OCI-LY7 (cell line): ENCODE results near the gene MUC5B. TPM values are rescaled to one million over a fixed set of nuclear protein-coding genes. Genes with fewer than 3 reads are reported as not detected.
"Not testable (repeated sequence)": the region's sequence is repeated elsewhere in the genome, so short reads cannot be mapped to it uniquely, and the experiment has no call there.

ENCODE experiments used
- BruUV-seq: library from RNA; stranded (reverse); fragments of 400-500 nt; replicated peaks from 2 replicates; lab custom pipeline; 2021; lab: Mats Ljungman, UMichigan
- CTCF ChIA-PET: fragments of 300-600 bp; sonication (Branson Sonifier 250); formaldehyde crosslinking; loops from one replicate; lab custom pipeline; 2022; ENCODE audit warnings: antibody characterized with exemption; ENCODE audit not compliant: unreplicated experiment; lab: Charles Lee
- POLR2A ChIA-PET: fragments of 300-600 bp; sonication (Branson Sonifier 250); formaldehyde crosslinking; loops from one replicate; lab custom pipeline; 2022; ENCODE audit warnings: antibody characterized with exemption; lab: Charles Lee
- DNase-seq: peaks from one replicate; pipeline ENCODE4 v3.0.0-alpha.2; 2015; ENCODE audit warnings: low spot score
- H2AFZ ChIP-seq: fragments of 200-600 bp; sonication (generic), shearing (Covaris generic); 2 replicates; pipeline ENCODE4 v1.6.1; 2014; ENCODE audit warnings: mild to moderate bottlenecking, antibody characterized with exemption, low read length, moderate library complexity
- H3K27ac ChIP-seq: fragments of 200-600 bp; sonication (generic); 2 replicates; pipeline ENCODE4 v1.5.1; 2014; ENCODE audit warnings: mixed run types, low read depth, mild to moderate bottlenecking, moderate library complexity, low read length, inconsistent platforms; ENCODE audit not compliant: poor library complexity, severe bottlenecking
- H3K36me3 ChIP-seq: fragments of 200-600 bp; sonication (generic); 2 replicates; pipeline ENCODE4 v1.6.1; 2014; ENCODE audit warnings: mild to moderate bottlenecking, antibody characterized with exemption, low read length, moderate library complexity, mixed read lengths; ENCODE audit not compliant: insufficient read depth
- H3K4me1 ChIP-seq: fragments of 200-600 bp; sonication (generic); 2 replicates; pipeline ENCODE4 v1.5.1; 2014; ENCODE audit warnings: mild to moderate bottlenecking, low read length; ENCODE audit not compliant: insufficient read depth, poor library complexity, severe bottlenecking
- H3K4me2 ChIP-seq: fragments of 200-600 bp; sonication (generic); 2 replicates; pipeline ENCODE4 v1.6.1; 2014; ENCODE audit warnings: mild to moderate bottlenecking, low read length
- H3K4me3 ChIP-seq: fragments of 200-600 bp; sonication (generic); 2 replicates; pipeline ENCODE4 v1.5.1; 2014; ENCODE audit warnings: mild to moderate bottlenecking, low read depth, low read length; ENCODE audit not compliant: poor library complexity, severe bottlenecking
- H3K79me2 ChIP-seq: fragments of 200-600 bp; sonication (generic); 2 replicates; pipeline ENCODE4 v1.6.1; 2016; ENCODE audit warnings: low read depth, mild to moderate bottlenecking, low read length, moderate library complexity, mixed read lengths; ENCODE audit not compliant: insufficient read depth
- H3K9me2 ChIP-seq: fragments of 200-600 bp; sonication (generic); 2 replicates; pipeline ENCODE4 v1.6.1; 2016; ENCODE audit warnings: mild to moderate bottlenecking, low read length, mixed read lengths; ENCODE audit not compliant: insufficient read depth
- H3K9me3 ChIP-seq: fragments of 200-600 bp; sonication (generic); 2 replicates; pipeline ENCODE4 v1.6.1; 2014; ENCODE audit warnings: mild to moderate bottlenecking, mixed run types, low read length, mixed read lengths
- H4K20me1 ChIP-seq: fragments of 200-600 bp; sonication (generic); 2 replicates; pipeline ENCODE4 v1.6.1; 2014; ENCODE audit warnings: mild to moderate bottlenecking, antibody characterized with exemption, low read length, moderate library complexity, mixed read lengths; ENCODE audit not compliant: insufficient read depth
- EZH2phosphoT487 ChIP-seq: fragments of 200-600 bp; sonication (generic); IDR thresholded peaks from 2 replicates; pipeline ENCODE4 v1.6.1; 2018; ENCODE audit warnings: low read depth, borderline replicate concordance, mild to moderate bottlenecking, mixed run types, antibody characterized with exemption, low read length, moderate library complexity, mixed read lengths
- intact Hi-C: fragments of 100-400 bp; cut with micrococcal nuclease; formaldehyde crosslinking; loops from one replicate; pipeline ENCODE4 v1.10.0; 2022; ENCODE audit not compliant: unreplicated experiment
- total RNA-seq, 2 experiments: library from RNA; depleted of rRNA in 1 of 2; stranded (reverse); fragments of >200 nt in 1 of 2; shearing (Covaris generic) in 1 of 2; gene quantifications; 2 replicates each; pipeline ENCODE4 v1.2.3, GENCODE V29; 2014 to 2022
- TF ChIP-seq, protein P1 (sequence below): fragments of 200-600 bp; sonication (generic); conservative IDR thresholded peaks from 2 replicates; pipeline ENCODE4 v1.5.1; 2014; ENCODE audit warnings: mild to moderate bottlenecking, antibody characterized with exemption, low read length, moderate library complexity, mixed read lengths

MUC5B gene
- total RNA-seq, 2 experiments from 2014 or later: under 0.01 TPM; not detected in 1

DNA sequence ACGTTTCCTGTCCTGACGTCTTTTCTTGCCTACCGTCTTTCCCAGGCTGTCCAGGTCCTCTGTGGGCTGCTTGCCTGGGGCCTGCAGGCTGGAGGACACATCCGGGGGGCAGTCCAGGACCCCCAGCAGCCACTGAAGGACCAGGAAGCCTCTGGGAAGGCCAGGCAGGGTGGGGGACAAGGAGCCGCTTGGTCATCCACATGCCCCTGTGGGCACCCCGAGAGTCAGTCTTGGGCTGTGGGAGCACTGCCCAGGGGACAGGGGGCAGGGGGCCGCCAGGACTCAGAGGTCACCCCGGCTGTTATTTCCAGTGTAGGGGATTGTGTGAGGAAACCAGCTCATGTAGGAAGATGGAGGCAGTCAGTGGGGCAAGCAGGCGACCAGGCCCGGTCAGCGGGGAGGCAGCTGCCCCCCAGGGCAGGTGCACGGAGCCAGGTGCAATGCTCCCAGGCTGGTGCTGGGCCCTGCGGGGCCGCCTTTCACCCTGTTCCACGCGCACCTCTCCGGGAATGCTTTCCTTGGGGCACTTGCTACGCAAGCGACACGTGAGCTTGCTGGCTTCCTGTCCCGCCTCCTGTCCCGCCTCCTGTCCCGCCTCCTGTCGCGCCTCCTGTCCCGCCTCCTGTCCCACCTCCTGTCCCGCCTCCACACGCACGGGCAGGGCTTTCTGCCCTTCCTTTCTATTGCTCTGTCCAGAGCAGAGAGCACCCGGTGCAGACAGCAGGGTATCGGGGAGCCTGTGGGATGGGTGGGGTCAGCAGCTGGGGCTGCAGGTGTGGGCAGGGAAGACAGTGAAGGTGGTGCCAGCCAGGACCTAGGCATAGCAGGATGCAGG, 39.5 kb downstream of the MUC5B start:
- peak overlapping the region; percentile 76 for H3K4me2 ChIP-seq
- peak overlapping the region; percentile 81; the same call in 1 of the 2 replicates for H2AFZ ChIP-seq
- BruUV-seq: no TSS peak
- H3K9me3 ChIP-seq: peaks cover 8% of the 10 kb centered on the region; the same call in 1 of the 2 replicates
- peaks cover 11% of the 10 kb centered on the region for H3K4me1 ChIP-seq
- ChIA-PET POLR2A (no interaction called here), CTCF (interaction anchor here (0.7 kb wide), 1 partner anchor 1922 kb away, joined by 3 read pairs; no protein-coding TSS in a partner anchor)
- intact Hi-C loops: no loop called here
- peak; percentile 86 for DNase-seq
- H3K9me2 ChIP-seq: no peaks in the 10 kb centered on the region
- peak overlapping the region; percentile 62 for H3K4me3 ChIP-seq
- no peak for TF ChIP-seq EZH2phosphoT487
- TF ChIP-seq, protein P1, sequence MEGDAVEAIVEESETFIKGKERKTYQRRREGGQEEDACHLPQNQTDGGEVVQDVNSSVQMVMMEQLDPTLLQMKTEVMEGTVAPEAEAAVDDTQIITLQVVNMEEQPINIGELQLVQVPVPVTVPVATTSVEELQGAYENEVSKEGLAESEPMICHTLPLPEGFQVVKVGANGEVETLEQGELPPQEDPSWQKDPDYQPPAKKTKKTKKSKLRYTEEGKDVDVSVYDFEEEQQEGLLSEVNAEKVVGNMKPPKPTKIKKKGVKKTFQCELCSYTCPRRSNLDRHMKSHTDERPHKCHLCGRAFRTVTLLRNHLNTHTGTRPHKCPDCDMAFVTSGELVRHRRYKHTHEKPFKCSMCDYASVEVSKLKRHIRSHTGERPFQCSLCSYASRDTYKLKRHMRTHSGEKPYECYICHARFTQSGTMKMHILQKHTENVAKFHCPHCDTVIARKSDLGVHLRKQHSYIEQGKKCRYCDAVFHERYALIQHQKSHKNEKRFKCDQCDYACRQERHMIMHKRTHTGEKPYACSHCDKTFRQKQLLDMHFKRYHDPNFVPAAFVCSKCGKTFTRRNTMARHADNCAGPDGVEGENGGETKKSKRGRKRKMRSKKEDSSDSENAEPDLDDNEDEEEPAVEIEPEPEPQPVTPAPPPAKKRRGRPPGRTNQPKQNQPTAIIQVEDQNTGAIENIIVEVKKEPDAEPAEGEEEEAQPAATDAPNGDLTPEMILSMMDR: no peak
- no peaks in the 10 kb centered on the region for H4K20me1 ChIP-seq
- H3K79me2 ChIP-seq: no peaks in the 10 kb centered on the region
- H3K36me3 ChIP-seq: no peaks in the 10 kb centered on the region
- no peak overlapping the region for H3K27ac ChIP-seq

DNA sequence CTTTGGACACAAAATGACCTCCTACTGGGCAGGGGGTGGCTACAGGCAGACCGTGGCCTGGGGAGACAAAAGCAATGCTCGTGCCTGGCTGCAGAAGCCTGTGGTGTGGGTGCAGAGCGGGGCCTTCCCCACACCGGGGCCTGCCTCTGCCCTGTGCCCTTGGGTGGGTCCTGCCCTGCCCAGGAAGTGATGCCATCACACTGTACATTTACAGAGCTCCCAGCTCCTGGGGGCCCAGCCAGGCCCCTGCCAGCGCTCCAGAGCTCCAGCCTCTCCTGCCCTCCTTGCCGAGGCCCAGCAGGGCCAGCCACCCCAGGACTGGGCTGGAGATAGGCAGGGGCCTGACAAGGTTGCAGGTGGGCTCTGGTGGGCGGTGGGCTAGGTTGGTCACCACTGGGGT, 40.1 kb downstream of the MUC5B start:
- Histone ChIP-seq H2AFZ (peak overlapping the region; percentile 81; the same call in 1 of the 2 replicates), H3K9me3 (peaks cover 8% of the 10 kb centered on the region; the same call in 1 of the 2 replicates), H3K27ac (no peak overlapping the region), H3K79me2 (no peaks in the 10 kb centered on the region), H3K4me3 (peak overlapping the region; percentile 62), H3K4me1 (peaks cover 11% of the 10 kb centered on the region), H3K4me2 (peak overlapping the region; percentile 76), H4K20me1 (no peaks in the 10 kb centered on the region), H3K36me3 (no peaks in the 10 kb centered on the region), H3K9me2 (no peaks in the 10 kb centered on the region)
- ChIA-PET POLR2A (interaction anchor here (0.6 kb wide), 1 partner anchor 302 kb away, joined by 5 read pairs; no protein-coding TSS in a partner anchor), CTCF (no interaction called here)
- no TSS peak for BruUV-seq
- DNase-seq: no peak
- TF ChIP-seq EZH2phosphoT487: no peak
- TF ChIP-seq, protein P1: no peak
- intact Hi-C loops: no loop called here

DNA sequence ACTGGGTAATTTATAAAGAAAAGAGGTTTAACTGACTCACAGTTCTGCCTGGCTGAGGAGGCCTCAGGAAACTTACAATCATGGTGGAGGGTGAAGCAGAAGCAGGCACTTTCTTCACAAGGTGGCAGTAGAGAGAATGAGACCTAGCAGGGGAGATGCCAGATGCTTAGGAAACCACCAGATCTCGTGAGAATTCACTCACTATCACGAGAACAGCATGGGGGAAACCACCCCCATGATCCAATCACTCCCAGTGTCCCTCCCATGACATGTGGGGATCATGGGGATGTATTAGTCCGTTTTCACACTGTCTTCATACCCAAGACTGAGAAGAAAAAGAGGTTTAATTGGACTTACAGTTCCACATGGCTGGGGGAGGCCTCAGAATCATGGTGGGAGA, 41.6 kb downstream of the MUC5B start:
- H3K9me2 ChIP-seq, POLR2A ChIA-PET, H3K9me3 ChIP-seq, H4K20me1 ChIP-seq, intact Hi-C loops, H3K4me3 ChIP-seq, CTCF ChIA-PET, H3K36me3 ChIP-seq, H3K27ac ChIP-seq, BruUV-seq, H3K79me2 ChIP-seq, H3K4me2 ChIP-seq: not testable (repeated sequence)
- Histone ChIP-seq H3K4me1 (peaks cover 11% of the 10 kb centered on the region), H2AFZ (peak overlapping the region; percentile 31; the same call in 1 of the 2 replicates)
- TF ChIP-seq, protein P1: peak; percentile 60; the same call in 1 of the 2 replicates
- peak; percentile 70 for DNase-seq

DNA sequence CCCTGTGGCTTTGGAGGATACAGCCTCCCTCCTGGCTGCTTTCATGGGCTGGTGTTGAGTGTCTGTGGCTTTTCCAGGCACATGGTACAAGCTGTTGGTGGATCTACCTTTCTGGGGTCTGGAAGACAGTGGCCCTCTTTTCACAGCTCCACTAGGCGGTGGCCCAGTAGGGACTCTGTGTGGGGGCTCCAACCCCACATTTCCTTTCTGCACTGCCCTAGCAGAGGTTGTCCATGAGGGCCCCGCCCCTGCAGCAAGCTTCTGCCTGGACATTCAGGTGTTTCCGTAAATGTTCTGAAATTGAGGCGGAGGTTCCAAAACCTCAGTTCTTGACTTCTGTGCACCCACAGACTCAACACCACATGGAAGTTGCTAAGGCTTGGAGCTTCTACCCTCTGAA, 42.6 kb downstream of the MUC5B start:
- DNase-seq, POLR2A ChIA-PET, BruUV-seq, H3K4me3 ChIP-seq, intact Hi-C loops, H3K9me2 ChIP-seq, H3K9me3 ChIP-seq, H2AFZ ChIP-seq, CTCF ChIA-PET, H3K4me2 ChIP-seq, H4K20me1 ChIP-seq, H3K36me3 ChIP-seq, H3K27ac ChIP-seq, H3K79me2 ChIP-seq: not testable (repeated sequence)
- peaks cover 11% of the 10 kb centered on the region for H3K4me1 ChIP-seq
